Hindlimb muscle (tissue), 1 donor: Measurements from ENCODE around the gene AVPI1. TPM values are rescaled to one million over a fixed set of nuclear protein-coding genes. Genes with fewer than 3 reads are reported as not detected.
"Not testable (repeated sequence)": the region's sequence is repeated elsewhere in the genome, so short reads cannot be mapped to it uniquely, and the experiment has no call there.

Source experiments
- DNase-seq: peaks from one replicate; pipeline ENCODE4 v3.0.0-alpha.2; 2013
- polyA plus RNA-seq: library from polyadenylated mRNA; unstranded; fragments of 120-200 nt; gene quantifications from one replicate; pipeline ENCODE4 v1.2.1, GENCODE V29; 2013; ENCODE audit not compliant: insufficient read length

Gene AVPI1
- polyA plus RNA-seq, 1 donor = 7.3 TPM

DNA sequence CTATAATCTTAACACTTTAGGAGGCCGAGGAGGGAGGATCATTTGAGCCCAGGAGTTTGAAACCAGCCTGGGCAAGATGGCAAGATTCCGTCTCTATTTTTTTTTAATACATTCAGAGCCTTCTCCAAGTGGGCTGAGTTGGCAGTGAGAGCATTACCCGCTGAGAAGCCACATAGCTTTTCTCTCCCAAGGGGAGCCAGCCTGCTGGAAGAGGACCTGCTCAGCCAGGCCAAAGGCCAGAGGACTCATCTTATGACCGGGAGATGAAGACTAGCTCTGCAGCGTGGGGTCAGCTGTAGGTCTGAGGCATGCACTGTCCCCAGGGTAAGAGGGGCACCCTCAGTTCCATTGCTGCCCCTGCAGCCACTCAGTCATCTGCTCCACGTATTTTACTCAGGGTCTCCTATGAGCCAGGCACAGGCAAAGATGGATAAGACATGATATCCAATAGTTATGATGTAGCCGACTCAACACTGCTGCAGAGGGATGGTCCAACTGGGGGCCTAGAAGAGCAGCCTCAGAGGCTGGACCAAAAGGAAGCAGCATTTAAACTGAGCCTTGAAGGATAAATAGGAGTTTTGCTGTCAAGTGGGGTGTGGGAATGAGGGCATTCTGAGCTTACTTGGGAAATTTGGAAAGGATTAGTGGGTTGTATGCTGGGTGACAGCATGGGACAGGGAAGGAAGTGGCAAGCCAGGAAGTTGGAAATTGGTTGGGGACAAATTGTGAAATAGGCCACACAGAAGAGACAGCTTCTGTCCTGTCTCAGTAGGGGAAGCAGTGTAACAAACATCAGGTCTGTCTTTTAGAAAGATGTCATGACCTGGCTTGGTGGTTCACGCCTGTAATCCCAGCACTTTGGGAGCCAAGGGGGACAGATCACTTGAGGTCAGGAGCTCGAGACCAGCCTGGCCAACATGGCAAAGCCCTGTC lies 24.9 kb upstream of the AVPI1 start:
- no peak for DNase-seq

DNA sequence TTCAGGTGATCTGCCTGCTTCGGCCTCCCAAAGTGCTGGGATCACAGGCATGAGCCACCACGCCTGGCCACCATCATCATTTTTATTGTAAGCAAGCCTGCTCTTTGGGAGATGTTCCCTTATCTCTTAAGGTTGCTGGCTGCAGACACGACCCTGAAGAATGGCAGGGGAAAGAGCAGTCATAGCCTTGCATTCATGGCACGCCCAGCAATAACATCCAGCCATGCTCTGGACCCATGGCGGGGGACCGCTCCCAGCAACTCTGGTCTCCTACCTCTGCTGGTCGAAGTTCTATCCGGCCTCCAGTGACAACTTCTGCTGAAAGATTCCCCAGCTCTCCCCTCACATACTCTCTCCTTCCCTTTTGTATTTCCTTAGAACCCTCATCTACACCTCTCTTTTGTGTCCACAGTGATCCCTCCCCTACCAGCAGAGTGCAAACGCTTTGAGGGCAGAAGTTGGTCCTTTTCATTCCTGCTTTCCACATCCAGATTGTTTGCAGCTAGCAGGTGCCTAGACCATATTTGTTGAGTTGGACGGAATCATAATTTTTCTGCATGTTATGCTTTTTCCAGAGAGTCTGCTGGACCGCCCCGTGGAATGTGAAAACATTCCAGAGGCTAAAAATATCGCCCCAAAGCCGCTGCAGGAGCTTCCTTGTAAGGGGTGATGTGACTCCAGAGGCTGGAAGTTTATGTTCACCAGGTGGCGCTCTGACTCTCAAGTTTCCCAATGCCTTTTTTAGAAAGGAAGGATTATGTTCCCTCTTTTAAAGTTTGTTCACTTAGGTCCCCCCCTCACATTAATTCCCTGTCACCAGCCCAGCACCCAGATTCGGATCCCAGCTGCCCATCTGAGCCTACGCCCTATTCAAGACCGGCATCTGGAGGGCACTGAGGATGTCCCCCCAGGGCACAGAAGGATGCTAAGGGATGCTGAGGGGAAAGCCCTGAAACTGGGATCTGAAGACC lies 22.2 kb upstream of the AVPI1 start:
- peak; percentile 87 for DNase-seq

DNA sequence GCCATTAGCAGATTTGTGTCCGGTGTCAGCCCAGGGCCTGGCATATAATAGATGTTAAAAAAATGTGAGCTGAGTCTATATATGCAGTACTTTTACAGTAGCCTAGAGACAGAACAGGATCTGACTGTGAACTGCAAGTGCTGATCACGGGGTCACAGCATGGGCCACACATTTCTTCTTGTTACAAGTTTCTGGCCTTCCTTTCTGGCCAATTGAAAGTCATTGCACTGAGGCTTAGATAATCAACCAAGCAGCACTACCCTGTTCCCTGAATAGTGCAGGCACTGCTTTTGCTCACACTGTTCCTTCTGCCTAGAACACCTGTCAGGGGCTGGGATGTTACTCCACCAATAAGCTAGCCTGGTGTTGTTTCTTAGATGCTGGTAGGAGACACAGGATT lies 21.1 kb upstream of the AVPI1 start:
- DNase-seq = no peak

DNA sequence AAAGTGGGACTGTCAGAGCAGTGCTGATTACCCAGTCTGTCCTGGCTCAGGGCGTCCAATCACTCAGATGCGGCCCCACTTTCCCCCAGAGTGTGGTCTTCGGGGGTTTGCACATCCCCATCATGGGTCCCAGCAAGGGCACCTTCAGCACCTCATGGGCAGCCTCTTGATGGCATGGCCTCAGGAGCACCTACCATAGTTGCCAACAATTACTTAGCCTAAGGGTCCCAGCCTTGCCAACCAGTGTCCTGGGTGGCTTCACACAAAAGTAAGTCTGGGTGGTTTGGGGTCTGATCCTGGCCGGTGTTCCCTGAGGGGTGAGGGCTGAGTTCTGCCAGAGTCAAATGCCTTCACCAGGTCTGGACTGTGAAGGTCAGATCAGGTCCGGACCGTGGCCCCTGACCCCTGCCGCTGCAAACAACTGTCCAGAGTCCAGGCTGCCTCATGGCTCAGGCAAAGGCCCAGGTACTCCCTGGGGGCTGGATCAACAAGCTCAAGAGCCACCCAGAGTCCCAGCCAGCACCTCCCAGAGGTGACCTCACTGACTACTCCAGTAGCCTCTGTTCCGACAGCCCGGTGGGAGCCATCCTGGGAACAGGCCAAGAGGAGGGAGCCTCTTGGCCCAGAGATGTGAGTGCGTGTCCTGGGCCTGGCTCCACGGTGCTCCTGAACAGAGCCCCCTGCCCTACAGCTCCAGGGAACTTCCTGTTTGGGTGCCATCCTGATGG lies 20.3 kb upstream of the AVPI1 start:
- no peak for DNase-seq

DNA sequence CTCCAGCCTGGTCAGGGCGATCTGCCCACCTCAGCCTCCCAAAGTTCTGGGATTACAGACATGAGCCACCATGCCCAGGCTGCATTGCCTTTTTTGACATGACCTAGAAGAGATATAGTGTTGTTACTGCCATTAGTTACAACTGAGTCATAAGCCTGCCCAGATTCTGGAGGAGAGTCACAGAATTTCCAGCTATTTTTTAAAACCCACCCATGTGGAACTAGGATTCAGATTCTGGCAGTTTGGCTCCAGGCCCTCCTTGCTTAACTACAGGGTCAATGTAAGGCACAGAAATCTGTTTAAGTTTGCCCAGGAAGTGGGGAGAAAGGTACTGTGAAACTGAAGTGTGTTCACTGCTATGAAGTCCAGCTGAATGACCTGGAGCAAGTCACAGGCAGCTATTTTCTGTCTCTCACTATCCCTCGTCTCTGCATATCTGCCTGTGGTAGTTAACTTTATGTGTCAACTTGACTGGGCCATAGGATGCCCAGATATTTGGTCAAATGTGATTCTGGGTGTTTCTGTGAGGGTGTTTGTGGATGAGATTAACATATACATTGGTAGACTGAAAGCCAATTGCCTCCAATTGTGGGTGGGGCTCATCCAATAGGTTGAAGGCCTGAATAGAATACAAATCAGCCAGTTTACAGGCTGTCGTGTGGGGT lies 18.1 kb upstream of the AVPI1 start:
- DNase-seq = no peak

DNA sequence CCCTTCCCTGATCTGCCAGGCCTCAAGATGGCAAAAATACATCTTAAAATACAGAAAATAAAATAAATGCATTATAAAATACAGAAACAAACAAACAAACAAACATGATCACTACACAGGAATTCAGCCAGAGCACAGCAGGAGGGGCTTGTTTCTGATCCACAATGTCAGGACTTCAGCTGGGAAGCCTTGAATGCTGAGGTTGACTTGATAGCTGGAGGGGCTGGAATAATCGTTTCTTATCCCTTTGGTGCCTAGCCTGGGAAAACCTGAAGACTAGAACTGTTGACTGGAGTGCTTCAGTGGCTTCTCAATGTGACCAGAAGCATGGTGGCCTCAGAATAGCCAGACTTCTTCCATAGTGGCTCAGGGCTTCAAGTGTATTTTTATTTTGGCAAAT lies 17.3 kb upstream of the AVPI1 start:
- DNase-seq = no peak

DNA sequence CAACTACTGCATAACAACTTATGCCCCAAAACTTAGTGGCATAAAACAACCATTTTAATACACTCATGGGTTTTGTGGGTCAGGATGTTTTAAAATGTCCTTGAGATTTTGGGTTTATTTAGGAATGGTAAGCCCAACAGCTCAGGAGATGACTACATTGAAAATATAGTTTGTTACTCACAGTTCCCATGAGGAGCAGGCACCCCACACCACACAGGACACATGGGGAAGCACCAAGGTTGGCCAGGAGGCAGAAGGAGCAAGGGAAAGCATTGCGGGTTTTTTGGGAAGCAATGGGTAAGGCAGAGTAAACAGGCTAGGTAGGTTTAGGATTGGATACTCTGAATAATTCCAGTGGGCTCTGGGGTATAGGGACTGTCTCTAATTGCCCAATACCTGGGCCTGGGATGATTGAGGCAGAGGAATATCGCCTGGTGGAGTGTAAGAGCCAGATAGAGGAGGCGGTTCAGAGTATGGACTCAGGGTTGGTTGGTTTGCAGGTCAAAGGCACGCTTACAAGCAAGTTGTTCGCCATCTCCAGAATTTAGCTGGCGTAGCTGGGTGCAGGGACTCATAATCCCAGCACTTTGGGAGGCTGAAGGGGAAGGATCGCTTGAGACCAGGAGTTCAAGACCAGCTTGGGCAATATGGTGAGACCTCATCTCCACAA lies 16.5 kb upstream of the AVPI1 start:
- DNase-seq = no peak

DNA sequence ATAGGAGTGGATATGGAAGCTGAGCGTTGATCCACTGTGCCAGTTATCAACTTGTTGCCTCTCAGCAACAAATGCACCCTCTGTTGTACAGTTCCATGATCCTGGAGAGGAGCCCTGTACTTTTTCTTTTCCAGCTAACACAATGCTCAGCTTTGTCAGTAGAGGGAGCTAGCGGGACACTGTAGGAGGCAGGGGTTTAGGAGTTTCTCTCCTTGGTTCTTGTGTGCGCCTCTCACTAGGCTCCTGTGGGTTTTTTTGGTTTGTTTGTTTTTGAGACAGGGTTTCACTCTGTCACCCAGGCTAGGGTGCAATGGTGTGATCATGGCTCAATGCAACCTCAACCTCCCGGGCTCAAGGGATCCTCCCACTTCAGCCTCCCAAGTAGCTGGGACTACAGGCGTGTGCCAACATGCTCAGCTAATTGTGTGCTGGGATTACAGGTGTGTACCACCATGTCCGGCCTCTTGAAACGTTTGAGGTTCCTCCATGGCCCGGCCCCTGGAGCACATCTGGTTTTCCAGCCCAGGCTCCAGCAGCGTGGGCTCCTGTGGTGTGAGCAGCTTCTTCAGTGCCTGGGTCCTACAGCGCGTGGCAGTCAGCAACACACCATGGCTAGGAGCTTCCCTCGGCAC lies 14.5 kb upstream of the AVPI1 start:
- peak; percentile 71 for DNase-seq

DNA sequence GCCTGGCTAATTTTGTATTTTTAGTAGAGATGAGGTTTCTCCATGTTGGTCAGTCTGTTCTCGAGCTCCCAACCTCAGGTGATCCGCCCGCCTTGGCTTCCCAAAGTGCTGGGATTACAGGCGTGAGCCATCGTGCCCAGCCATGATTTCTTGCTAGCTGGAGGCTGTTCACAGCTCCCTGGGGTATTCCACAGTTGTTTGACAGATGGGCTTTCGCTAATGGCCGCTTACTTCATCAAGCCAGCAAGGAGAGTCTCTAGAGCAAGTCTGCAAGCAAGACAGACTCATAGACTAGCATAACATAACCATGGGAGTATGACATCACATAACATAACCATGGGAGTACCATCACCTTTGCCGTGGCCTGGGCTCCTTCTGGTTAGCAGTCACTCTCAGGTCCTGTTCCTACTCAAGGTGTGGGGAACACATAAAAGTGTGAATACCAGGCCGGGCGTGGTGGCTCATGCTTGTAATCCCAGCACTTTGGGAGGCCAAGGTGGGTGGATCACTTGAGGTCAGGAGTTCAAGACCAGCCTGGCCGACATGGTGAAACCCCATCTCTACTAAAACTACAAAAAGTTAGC lies 11.1 kb upstream of the AVPI1 start:
- DNase-seq = not testable (repeated sequence)

DNA sequence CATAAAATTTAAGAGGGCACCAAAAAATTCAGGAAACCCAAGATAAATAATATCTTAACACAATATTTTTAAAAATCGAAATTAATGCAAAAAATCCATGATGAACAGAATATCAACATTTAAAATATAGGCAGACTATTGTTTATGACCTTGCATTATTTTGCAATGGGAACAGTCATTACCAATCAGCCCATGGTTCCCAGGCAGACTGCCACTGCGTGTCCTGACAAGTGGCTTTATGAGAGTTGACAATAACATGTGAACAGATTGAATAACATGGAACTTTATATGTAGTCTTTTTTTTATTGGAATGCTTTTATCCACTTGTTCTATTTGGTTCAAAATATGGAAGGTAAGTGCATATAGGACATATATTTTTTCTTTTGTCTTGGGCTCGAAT lies 3.1 kb upstream of the AVPI1 start:
- no peak for DNase-seq

DNA sequence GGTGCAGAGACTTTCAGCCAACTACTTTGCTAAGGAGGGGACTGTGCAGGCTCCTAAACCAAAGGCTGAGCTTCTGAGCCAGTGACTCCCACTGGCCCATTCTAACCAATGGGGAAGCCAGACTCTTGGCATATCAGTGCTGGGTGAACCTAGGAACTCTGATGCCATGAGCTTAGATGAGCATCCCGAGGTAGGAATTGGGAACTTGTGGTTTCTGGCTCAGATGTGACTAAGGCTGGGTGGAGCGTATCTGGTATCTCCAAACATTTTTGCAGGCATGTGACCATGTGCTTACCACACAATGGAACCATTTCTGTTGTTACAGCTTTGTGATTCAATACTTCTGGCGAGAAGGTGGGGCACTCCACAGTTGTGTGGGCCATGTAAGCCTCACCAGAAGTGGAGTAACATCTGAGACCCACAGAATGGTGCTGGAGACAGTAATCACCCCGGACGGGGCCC lies 2.5 kb upstream of the AVPI1 start:
- DNase-seq = no peak

DNA sequence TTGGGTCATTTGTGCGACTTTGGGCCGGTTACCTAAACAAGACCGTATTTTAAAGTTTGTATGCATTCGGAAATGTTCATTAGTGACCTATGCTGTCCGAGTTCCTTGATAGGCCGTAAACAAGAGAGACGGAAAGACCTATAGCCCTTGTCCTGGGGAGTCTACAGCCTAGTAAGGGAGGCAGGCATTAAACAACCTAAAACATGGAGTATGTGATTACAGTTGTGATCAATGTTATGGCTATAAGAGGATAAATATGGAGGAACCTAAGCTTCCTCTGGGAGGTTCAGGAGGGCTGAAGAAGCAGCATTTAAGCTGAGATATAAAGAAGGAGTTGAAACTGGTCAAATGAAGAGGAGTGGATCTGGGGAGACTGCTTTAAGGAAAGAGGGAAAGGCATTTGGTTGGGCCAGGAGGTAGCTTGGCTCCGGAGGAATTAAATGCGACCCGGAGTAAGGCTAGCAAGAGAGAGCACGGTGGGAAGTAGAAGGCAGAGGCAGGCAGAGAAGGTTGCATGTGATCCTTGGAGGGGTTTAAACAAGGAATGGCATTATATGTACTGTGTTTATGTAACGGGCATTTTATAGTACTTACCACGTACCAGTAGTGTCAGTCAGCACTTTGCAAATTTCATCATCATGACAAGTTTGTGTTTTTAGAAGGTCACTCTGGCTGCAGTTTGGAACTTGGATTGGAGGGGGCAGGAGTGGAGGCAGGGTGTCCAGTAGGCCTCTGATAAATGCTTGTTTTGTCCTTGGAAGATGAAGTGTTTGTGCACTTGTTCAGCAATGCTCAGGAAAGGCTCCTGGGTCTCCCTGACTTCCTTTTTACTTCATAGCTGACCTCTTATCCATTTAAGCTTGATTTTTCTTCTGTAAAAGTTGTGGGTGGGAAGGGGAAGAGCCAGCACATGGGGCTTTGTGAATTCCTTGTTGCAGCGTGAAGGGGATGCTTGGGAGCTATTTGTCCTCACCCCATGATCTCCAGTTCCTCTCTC lies 1.0 kb upstream of the AVPI1 start:
- DNase-seq = no peak

DNA sequence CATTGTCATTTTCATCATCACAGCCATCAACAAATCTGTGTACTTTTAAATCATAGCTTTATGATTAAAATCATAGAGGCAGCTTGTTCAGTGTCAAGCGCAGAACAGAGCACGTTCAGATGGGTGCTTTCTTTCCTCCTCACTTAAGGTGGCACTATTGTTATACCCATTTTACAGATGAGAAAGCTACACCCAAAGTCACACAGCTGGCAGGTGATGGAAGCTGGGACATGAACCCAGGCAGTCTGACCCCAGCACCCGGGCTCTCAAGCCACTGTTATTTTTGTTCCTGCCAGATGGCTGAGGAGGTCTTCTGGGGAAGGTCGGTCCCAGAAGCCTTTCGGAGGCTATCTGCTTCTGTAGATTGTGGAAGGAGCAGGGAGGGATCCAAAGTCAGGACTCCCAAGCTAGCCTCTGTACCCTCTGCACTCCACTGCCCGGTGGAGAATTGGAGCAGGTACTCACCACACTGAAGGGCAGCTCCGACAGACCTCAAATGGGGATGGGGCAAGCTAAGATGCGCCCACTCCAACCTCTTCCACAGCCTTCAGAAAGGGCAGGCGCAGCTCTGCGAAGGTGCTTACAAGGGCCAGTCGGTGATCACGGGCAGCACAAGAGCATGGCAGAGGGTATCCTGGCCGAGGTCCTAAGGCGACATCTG lies 610 bp downstream of the AVPI1 start:
- DNase-seq = no peak

DNA sequence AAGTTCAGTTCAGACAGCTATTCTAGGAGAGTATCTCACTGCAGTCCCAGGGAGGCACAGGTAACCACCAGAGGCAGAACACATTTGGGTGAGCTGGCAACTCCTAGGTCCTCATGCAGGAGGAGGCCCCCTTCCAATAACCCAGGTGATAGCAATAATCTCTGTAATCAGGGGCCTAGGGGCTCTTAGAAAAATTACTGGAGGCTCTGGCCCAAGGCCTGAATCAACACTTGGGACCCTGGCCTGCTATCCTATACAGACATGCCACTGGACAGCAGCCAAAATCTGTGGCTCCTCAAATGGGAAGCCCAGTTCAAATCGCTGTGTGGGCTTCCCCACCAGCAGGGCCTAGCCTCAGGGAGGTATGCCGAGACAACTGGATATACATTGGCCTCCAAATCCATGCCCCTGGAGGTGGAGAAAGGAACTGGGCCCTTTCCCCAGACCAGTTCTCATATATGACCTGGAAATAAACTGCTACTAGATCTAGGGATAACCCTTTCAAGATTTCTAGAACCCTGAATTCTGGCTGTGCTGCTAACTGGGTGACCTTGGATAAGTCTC lies 1.6 kb downstream of the AVPI1 start:
- no peak for DNase-seq

DNA sequence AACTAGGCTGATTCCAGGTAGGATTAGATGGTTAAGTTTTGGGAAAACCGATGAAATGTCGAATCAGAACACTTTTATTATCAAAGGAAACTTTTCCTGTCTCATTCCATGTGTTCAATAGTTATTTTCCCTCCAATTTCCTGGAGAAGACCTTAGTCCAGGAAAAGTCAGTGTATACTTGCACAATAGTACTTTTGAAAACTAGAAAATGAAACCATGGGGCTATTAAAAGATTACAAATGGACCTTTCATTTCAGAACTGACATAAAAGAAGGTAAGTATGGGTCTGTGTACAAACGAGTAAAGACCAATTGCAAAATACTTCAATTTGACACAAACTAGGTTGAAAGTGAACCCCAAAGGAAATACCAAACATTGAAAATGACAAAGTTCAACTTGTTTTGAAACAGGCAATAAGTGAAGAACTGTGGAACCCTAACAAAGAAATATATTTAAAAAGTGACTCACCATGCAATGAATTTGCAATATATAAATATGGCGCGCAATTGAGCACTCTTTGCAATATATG lies 2.1 kb downstream of the AVPI1 start:
- no peak for DNase-seq

DNA sequence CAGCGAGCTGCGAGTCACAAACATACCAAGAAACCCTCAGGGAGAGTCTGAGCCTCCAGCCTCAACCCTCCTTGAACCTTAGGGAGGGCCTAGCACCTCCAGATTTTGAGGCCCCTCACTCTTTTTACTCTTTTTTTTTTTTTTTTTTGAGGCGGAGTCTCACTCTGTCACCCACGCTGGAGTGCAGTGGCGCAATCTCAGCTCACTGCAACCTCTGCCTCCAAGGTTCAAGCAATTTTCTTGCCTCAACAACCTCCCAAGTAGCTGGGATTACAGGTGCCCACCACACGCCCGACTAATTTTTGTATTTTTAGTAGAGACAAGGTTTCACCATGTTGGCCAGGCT lies 2.7 kb downstream of the AVPI1 start:
- not testable (repeated sequence) for DNase-seq

DNA sequence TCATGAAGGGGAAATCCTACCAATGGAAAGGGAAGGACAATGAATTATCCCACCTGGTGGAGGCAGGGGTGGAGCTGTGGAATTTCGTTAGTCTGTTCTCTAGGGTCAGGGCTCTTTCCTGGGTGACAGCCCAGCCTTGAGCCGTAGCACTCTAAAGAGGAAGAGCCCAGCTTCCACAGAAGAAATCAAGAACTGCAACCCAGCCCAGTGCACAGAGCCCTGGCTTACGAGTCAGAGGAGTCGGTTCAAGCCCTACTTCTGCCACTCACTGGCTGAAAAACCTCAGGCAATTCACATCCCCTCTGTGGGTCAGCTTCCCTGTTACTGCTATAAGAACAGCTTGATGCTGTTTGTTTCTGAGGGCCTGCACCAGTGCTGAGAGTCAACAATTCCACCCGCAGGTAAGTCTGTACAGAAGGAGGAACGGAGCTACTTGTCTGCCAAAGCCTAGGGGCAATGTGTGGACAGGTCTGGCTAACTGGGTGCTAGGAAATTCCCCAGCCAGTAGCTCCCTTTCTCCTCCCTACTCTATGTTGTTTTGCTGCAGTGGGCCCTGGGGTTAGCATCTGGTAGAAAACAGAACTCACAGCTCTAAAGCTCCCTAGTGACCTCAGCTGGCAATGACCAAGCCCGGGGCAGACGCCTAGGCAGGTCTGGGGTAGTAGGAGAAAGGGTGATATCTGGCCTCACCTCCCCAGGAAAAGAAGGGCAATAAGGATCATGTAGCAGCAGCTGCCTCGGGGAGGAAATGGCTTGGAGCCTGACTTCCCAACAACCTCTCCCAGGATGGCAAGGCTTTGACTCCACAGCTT lies 3.3 kb downstream of the AVPI1 start:
- no peak for DNase-seq
